Mononuclear cell (primary cell): ENCODE results near the gene CCND2. TPM values are rescaled to one million over a fixed set of nuclear protein-coding genes. Genes with fewer than 3 reads are reported as not detected.

Source experiments
- H3K27me3 ChIP-seq: 2 replicates; pipeline ENCODE4 v1.6.0; 2011; ENCODE audit warnings: low read length, control low read depth; ENCODE audit not compliant: insufficient read depth
- H3K4me1 ChIP-seq: 2 replicates; pipeline ENCODE4 v1.5.1; 2011; ENCODE audit warnings: mild to moderate bottlenecking, low read length, control low read depth; ENCODE audit not compliant: insufficient read depth
- H3K4me3 ChIP-seq: 2 replicates; pipeline ENCODE4 v1.5.1; 2011; ENCODE audit warnings: mild to moderate bottlenecking, low read length, moderate library complexity
- H3K9me3 ChIP-seq: 2 replicates; pipeline ENCODE4 v1.5.1; 2011; ENCODE audit warnings: low read depth, mild to moderate bottlenecking, control low read depth, low read length
- total RNA-seq: library from RNA; depleted of rRNA; stranded (reverse); fragments of >200 nt; gene quantifications from one replicate; pipeline ENCODE4 v1.2.3, GENCODE V29; 2012

CCND2 gene
- total RNA-seq, 1 donor = 60.7 TPM

DNA sequence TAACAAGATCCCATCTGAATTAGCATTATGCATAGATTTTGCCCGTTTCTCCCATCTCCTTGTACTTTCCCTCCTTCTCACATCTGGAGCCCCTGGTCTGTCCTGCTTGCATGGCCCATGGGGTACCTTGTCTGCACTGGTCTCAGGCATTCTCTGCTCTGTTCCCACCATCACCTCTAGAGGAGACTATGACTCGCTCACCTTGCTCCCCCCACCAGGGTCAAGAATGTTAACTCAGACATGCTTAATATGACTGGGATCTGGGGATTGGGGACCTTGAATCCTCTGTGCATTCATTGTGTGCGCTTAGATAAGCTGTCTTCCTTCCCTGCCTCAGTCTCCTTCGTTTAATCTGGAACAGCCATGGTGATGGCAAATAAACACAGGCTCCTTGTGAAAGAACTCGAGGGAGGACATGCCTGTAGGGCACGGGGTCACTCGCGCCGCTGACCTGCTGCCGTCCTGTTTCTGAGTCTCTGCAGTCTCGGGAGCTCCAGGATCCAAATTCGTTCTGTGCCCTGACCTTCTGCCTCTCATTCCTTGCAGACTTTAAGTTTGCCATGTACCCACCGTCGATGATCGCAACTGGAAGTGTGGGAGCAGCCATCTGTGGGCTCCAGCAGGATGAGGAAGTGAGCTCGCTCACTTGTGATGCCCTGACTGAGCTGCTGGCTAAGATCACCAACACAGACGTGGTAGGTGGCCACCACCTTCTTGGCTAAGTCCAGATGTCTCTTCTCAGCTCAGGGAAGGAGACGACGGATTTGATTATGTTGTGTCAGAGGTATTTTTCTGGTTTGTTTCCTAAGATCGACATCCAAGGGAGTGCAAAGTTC, 15.0 kb downstream of the CCND2 start:
- Histone ChIP-seq H3K4me3 (peak overlapping the region; percentile 33), H3K9me3 (no peaks in the 10 kb centered on the region), H3K4me1 (peaks cover 76% of the 10 kb centered on the region), H3K27me3 (no peaks in the 10 kb centered on the region)

DNA sequence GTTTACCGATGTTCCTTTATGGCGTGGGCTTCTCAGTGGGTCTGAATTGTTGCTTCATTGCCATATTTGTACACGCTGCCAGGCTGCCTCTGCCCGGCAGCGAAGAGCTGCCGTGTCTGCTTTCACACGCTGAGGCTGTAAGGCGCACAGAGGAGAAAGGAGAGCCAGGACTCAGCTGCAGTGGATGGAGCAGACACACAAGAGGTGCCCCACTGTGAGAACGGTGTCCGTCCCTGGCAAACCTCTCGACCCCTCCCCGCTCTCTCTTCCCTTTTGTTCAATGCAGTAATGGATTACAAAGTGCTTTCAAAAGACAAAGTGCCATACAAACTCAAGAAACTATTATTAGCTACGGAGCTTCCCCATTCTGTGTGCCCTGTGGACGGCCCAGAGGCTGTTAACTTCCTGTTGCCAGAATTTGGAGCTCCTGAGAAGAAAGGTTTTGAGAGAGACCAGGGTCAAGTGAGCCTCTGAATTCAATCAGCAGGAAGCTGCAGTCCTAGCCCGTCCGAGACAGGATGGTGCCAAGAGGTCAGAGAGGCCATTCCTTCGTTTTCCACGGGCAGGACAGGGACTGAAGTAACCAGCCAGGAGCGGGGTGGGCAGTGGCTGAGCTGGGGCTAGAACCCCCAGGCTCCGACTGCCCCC, 15.8 kb downstream of the CCND2 start:
- no peaks in the 10 kb centered on the region for H3K9me3 ChIP-seq
- peak overlapping the region; percentile 33 for H3K4me3 ChIP-seq
- peaks cover 80% of the 10 kb centered on the region for H3K4me1 ChIP-seq
- no peaks in the 10 kb centered on the region for H3K27me3 ChIP-seq

GRCh38 chr12:4289998-4290790, 16.6 kb downstream of the CCND2 start:
- no peaks in the 10 kb centered on the region for H3K27me3 ChIP-seq
- H3K4me3 ChIP-seq = no peak overlapping the region
- H3K9me3 ChIP-seq = no peaks in the 10 kb centered on the region
- peaks cover 78% of the 10 kb centered on the region for H3K4me1 ChIP-seq

- Histone ChIP-seq H3K27me3 (no peaks in the 10 kb centered on the region), H3K4me1 (peaks cover 54% of the 10 kb centered on the region), H3K4me3 (no peak overlapping the region), H3K9me3 (no peaks in the 10 kb centered on the region)
Observed at GRCh38 chr12:4292341-4293073, 18.9 kb downstream of the CCND2 start.

DNA sequence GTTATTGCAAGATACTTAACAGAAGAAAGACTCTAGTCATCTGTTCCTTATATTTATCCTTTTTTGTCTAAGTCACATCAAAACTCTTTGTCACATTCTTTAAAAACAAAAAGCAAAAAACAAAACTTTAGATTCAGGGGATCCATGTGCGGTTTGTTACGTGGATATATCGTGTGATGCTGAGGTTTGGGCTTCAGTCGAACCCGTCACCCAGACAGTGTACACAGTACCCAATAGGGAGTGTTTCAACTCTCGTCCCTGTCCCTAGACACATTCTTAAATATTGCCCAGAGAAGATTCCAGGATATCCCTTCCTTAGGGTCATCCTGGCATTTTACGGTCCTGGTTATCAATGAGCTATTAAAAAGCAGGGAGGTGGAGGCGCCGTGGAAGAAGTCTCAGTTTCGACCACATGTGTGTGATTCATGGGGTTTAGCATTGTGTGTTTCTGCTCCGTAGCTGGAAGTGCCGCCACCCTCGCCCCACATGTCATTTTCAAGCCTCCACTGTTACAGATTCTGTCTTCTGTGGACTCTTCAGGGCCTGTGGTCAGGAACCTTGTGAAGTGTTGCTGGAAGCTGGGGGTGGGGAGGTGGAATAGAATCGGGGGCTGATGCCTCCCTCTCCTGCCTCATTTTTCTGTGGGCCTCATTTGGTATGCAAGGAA, 19.9 kb downstream of the CCND2 start:
- Histone ChIP-seq H3K9me3 (no peaks in the 10 kb centered on the region), H3K4me3 (no peak overlapping the region), H3K27me3 (no peaks in the 10 kb centered on the region), H3K4me1 (peaks cover 45% of the 10 kb centered on the region)

- Histone ChIP-seq H3K27me3 (no peaks in the 10 kb centered on the region), H3K9me3 (no peaks in the 10 kb centered on the region), H3K4me1 (peaks cover 39% of the 10 kb centered on the region), H3K4me3 (no peak overlapping the region)
Observed at GRCh38 chr12:4293966-4294505, 20.5 kb downstream of the CCND2 start.

DNA sequence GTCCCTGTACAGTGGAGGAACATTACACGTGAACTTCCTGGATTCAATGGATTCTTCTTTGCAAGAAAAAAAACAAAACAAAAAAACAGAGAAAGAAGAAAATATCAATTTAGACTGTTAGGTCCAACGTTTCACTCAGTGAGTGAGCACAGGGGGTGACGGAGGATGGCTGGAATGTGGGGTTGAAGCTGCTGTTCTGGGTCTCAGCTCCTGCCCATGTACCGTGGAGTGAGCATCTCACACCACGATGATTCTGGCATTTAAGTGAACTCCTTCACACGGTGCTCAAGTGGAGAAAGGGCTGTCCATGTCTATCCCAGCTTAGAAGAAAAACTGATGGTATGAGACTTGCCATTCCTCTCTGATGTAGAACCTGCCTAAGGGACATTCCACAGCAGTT, 23.2 kb downstream of the CCND2 start:
- Histone ChIP-seq H3K27me3 (no peaks in the 10 kb centered on the region), H3K9me3 (no peaks in the 10 kb centered on the region), H3K4me3 (no peak overlapping the region), H3K4me1 (peaks cover 17% of the 10 kb centered on the region)

- Histone ChIP-seq H3K4me3 (no peak overlapping the region), H3K27me3 (no peaks in the 10 kb centered on the region), H3K4me1 (peaks cover 12% of the 10 kb centered on the region), H3K9me3 (no peaks in the 10 kb centered on the region)
Observed at GRCh38 chr12:4297617-4298016, 24.1 kb downstream of the CCND2 start.

DNA sequence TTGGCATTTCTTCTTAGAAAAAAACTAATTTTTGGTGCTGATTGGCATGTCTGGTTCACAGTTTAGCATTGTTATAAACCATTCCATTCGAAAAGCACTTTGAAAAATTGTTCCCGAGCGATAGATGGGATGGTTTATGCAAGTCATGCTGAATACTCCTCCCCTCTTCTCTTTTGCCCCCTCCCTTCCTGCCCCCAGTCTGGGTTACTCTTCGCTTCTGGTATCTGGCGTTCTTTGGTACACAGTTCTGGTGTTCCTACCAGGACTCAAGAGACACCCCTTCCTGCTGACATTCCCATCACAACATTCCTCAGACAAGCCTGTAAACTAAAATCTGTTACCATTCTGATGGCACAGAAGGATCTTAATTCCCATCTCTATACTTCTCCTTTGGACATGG, 27.3 kb downstream of the CCND2 start:
- no peak overlapping the region for H3K4me3 ChIP-seq
- no peaks in the 10 kb centered on the region for H3K4me1 ChIP-seq
- H3K9me3 ChIP-seq = no peaks in the 10 kb centered on the region
- H3K27me3 ChIP-seq = no peaks in the 10 kb centered on the region

GRCh38 chr12:4301932-4302501, 28.5 kb downstream of the CCND2 start:
- Histone ChIP-seq H3K4me1 (no peaks in the 10 kb centered on the region), H3K27me3 (no peaks in the 10 kb centered on the region), H3K4me3 (no peak overlapping the region), H3K9me3 (no peaks in the 10 kb centered on the region)

DNA sequence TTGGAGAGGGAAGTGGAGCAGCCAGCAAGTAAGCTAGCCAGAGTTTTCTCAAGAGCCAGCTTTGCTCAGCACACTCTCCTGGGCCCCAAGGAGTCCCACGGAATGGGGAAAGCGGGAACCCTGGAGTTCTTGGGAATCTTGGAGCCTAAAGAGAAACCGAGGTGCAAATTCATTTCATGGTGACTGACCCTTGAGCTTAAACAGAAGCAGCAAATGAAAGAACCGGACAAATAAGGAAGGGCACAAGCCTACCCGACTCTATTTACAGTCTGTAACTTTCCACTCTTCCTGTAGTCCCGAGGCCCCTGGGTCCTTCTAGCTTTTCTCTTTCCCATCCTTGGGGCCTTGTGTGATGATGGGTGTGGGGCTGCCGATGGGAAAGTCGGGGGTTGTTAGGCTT, 29.3 kb downstream of the CCND2 start:
- no peak overlapping the region for H3K4me3 ChIP-seq
- no peaks in the 10 kb centered on the region for H3K4me1 ChIP-seq
- no peaks in the 10 kb centered on the region for H3K27me3 ChIP-seq
- H3K9me3 ChIP-seq = no peaks in the 10 kb centered on the region

DNA sequence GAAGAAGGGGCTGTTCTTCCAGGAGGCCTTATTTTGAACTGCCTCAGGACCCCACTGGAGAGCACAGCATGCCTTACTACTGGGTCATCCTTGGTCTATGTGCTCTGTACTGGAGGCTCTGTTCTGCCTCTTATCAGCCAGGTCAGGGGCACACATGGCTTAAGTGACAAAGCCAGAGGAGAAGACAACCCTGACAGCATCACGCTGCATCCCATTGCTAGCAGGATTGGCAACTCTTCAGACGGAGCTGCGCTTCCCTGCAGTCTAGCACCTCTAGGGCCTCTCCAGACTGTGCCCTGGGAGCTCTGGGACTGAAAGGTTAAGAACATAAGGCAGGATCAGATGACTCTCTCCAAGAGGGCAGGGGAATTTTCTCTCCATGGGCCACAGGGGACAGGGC, 30.2 kb downstream of the CCND2 start:
- H3K4me3 ChIP-seq = no peak overlapping the region
- H3K27me3 ChIP-seq = no peaks in the 10 kb centered on the region
- H3K4me1 ChIP-seq = no peaks in the 10 kb centered on the region
- H3K9me3 ChIP-seq = no peaks in the 10 kb centered on the region

DNA sequence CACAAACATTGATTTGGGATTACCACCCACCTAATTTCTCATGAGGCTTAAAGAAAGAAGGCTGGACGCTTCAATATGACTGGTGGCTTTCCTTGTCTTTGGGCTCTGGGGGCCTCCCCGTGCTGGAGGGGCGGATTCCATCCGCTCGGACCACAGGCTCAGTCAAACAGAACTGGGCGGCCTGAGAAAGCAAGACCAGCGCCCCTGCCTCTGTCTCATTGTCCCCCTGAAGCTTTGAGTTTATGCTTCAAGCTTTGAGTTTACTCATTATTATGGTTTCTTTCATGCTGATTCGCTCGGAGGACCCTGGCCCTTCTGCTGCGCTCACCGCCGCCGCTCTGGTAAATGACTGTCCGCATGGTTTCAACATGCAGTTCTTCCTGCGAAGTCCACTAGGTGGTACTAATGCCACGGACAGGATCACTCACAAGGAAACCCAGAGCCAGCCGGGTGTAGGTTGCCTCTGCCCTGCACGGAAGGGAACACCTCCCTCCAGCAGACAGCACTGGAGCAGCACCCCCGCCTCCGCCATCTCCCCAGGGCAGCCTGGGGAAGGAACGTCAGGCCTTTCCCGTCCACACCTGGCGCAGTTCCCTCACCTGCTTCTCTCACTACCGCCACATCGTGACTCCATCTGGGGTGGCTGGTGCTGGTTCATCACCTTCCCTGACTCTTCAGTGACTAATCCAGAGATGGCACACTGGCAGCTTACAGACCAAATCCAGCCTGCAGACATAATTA, 34.2 kb downstream of the CCND2 start:
- Histone ChIP-seq H3K27me3 (no peaks in the 10 kb centered on the region), H3K4me3 (no peak overlapping the region), H3K9me3 (no peaks in the 10 kb centered on the region), H3K4me1 (no peaks in the 10 kb centered on the region)
